ENCODE measurements around the gene PTP4A1. TPM values are rescaled to one million over a fixed set of nuclear protein-coding genes. Genes with fewer than 3 reads are reported as not detected.
"Not testable (repeated sequence)": the region's sequence is repeated elsewhere in the genome, so short reads cannot be mapped to it uniquely, and the experiment has no call there.

The PTP4A1 gene
- total RNA-seq, 1 donor from 2014 or later: 97.3 TPM

DNA sequence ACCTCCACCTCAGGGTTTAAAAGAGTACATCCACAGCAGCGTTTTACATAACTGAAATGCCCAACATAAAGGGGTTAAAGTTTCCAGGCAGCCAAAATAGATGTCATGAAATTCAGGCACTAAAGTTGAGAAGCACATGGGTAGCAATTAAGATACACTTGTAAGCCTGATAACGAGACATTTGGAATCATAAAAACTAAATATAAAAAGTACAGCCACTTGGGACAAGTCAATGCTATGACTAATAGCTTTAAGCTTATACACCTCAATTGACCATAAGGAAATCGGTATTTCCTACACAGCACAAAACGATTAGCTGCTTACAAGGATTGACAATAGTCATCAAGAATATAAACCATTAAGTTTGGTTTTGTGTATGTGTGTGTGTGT lies 11.8 kb downstream of the PTP4A1 start:
- peak; percentile 49 for ATAC-seq

DNA sequence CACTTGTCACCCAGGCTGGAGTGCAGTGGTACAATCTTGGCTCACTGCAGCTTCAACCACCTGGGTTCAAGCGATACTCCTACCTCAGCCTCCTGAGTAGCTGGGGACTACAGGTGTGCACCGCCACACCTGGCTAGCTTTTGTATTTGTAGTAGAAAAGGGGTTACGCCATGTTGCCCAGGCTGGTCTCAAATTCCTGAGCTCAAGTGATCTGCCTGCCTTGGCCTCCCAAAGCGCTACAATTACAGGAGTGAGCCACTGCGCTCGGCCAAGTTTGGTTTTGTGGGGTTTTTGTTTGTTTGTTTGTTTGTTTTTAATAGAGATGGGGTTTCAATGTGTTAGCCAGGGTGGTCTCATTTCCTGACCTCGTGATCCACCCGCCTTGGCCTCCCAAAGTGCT lies 12.3 kb downstream of the PTP4A1 start:
- ATAC-seq: peak; percentile 14

DNA sequence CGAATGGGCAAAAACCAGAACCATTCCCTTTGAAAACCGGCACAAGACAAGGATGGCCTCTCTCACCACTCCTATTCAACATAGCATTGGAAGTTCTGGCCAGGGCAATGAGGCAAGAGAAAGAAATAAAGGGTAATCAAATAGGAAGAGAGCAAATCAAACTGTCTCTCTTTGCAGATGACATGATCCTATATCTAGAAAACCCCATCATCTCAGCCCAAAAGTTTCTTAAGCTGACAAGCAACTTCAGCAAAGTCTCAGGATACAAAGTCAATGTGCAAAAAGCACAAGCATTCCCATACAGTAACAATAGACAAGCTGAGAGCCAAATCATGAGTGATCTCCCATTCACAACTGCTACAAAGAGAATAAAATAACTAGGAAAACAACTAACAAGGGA lies 13.4 kb downstream of the PTP4A1 start:
- ATAC-seq: not testable (repeated sequence)

DNA sequence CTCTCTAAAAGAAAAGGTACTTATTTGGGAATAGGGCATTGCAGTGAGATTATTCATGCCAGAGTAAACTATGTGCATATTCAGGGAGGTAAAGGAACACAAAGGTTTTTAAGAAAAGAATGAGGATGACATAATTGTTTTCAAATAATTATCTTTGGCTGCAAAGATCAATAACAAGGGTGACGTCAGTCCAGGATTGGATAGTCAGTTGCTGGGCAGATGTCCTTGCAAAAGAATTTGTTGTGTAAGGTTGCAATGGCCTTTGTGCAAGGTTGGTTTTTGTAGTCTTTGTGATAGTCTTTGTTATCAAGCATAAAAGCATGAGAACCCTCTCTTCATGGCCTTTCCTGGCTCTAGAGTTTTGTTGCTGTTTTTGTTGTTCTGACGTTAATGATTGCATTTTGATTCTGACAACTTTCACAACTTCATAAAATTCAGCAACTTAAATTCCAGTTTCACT lies 17.7 kb downstream of the PTP4A1 start:
- ATAC-seq: no peak

DNA sequence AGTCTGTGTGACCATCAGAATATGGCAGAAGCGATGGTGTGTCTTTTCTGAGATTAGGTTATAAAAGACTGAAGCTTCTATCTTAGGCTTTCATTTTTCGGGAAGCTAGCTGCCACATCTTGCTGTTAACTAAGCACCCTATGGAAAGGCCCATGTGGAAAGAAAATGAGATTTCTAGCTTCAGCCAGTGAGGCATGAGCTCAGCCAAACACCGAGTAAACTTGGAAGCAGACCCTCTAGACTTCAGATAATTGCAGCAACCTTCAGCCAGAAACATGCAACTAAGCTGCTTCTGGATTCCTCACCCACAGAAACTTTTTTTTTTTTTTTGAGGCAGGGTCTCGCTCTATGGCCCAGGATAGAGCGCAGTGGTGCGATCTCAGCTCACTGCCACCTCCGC lies 20.6 kb downstream of the PTP4A1 start:
- ATAC-seq: no peak

DNA sequence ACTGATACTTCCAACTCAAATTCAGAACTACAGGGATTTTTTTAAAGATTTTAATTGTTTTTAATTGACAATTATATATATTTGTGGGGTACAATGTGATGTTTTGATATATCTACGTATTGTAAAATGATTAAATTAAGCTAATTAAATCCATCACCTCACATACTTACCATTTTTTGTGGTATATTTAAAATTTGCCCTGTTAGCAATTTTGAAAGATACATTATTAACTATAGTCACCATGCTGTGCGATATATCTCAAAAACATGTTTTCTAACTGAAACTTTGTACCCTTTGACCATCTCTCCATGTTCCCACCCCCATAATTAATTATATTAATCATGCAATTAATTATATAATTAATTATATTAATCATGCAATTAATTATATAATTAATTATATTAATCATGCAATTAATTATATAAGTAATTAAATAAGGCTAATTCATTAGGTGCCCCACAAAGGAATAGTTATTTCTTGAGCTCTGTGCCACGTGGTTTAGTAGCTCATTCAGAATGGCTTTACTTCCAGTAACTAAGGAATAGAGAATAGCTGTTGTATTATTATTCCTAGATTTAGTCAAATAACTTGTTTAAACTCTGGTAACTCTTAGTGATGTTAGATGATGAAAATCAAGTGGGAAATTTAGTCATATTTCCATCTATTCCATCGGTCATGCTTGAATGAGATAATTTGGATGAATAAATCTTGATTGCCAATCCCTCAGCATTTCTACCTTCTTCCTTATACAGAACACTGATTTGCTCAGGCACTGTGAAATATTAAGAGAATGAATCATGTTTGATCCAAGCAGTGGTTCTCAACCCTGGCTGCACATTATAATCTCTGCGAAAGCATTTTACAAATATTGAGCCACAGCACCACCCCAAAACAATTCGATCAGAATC lies 25.1 kb downstream of the PTP4A1 start:
- peak; percentile 65 for ATAC-seq

DNA sequence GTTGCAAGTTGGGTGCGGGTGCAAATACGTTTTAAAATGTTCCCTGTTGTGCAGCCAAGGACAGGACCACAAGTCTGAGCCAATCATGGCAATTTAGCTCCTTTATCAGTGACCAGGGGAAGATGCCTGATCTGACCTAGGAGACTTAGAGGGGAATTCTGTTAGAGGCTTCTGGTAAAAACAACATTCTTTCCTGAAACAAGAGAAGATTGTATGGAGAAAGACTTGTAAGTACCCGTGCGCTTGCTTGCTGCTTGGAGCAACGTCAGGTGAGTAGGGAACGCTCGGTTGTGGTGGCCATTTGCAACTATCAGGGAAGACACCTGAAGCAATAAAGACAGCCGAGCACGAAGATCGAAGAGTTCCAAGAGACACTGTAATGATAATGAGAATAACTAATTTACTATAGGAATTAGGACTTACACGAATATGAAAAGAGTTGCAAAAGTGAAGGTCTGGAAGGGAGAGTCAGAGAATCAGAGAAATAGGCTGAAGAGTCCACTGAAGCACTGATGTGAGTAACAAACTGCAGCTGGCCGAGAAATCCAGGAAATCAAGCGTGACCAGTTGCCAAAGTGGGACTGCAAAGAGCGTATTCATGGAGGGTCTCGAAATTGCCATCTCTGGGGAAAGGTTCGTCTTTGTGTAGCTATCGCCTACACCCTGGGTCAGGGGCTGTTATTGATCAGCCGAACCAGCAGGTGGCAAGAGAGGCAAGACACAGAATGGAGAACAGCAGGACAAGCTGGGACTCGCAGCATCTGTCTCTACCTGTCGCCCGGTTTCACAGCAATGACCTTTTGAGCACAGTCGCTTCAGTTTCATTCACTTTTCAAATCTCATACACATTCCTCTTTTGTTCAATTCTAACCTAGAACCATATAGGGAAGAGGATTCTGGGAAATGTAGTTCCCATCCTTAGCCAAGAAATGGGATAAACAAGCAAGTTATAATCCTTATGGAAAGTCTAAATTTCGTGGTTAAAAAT lies 26.1 kb downstream of the PTP4A1 start:
- peak; percentile 97 for ATAC-seq

DNA sequence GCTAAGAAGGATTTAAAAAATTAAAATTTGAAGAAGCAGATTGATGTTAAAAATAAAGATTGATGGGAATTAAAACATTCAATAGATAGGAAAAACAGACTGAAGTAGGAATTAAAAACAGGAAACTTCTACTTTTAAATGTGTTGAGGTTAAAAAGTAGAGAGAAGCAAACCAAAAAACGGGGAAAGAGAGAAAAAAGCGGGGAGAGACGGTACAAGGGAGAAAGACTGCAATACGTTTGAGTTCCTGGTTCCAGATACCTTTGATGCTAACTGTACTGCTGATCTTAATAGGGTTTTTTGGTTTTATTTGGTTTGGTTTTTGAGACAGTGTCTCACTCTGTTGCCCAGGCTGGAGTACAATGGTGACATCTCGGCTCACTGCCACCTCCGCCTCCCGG lies 27.0 kb downstream of the PTP4A1 start:
- ATAC-seq: no peak

DNA sequence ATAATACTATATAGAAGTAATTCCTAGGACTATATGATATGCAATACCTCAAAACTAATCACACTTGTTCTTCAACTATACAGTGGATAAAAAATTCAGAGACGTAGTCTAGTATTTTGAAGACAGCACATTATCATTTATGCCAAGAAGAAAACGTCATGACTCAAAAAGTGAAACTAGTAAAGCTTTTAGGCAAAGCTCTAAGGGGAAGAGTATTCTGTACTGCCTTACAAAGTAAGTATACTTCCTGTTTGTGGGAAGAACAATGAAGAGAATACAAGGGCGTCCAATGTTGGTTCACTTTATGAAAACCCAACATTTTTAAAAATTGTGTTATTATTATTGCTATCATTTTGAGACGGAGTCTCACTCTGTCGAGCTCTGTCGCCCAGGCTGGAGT lies 27.9 kb downstream of the PTP4A1 start:
- ATAC-seq: no peak

DNA sequence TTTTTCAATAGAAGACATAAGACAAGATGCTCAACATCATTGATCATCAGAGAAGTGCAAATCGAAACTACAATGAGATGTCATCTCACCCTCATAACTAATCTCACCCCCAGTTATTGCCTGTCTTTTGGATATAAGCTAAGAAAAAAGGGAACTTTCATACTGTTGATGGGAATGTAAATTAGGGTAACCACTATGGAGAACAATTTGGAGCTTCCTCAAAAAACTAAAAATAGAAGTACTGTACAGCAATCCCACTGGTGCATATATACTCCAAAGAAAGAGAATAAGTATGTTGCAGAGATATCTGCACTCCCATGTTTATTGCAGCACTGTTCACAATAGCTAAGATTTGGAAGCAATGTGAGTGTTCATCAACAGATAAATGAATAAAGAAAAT lies 37.0 kb downstream of the PTP4A1 start:
- no peak for ATAC-seq

DNA sequence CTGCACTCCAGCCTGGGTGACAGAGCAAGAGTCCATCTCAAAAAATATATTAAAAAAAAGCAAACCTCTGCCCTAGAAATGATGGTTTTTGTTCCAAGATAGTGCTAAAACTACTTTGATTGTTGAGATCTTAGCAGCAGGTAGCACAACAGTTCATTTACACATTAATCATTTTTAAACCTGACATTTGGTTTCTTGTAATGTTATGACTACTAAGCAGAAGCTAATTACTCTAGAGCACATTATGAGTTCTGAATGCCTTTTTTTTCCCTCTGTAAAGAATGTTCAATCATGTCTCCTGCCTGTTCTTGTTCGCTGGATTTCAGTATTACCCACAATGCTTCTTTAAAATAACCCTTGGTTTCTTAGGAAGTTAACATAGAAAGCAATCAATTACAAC lies 38.7 kb downstream of the PTP4A1 start:
- ATAC-seq: no peak

DNA sequence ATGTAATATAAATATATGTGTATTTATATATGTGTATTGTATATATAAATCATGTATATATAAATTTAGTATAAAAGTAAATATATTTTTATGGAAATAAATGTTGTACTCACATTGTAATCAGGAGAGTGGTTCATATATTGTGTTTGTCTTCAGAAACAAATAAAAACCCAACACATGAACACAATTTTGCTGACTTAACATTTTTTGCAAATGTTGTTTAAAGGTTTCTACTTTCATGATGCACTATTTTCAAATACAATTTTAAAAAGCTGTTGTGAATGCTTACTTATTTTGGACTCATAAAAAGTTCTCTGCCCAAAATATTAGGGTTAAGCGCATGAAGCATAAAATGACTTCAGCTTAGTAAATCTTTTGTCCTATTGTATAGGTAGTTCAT lies 39.3 kb downstream of the PTP4A1 start:
- no peak for ATAC-seq

DNA sequence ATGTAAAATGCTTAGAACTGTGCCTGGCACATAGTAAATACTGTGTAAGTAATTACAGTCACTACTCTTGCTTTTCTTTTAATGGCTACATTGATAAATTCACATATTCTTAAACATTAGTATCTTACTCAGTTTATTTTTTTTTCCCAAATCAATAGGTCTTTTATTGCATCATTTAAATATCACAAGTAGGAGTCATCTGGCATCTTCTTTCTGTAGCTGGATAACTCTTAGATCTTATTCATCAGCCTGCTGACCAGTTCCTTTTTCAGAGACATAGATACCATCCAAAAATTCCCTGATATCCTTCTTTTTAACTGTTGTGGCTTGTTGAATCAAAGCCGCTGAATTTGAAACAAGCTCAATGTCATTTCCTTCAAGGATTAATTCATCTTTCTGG lies 43.3 kb downstream of the PTP4A1 start:
- no peak for ATAC-seq

Other genes starting within 250 kb of the PTP4A1 start
- gene PHF3, start 63.3 kb downstream of the PTP4A1 start, total RNA-seq: 19.5 TPM